ENCODE results near the gene MCF2L2.
"Not testable (repeated sequence)": the region's sequence is repeated elsewhere in the genome, so short reads cannot be mapped to it uniquely, and the experiment has no call there.

Gene MCF2L2

GRCh38 chr3:183261151-183261724 lies 167.2 kb downstream of the MCF2L2 start:
- DNase-seq = no peak

DNA sequence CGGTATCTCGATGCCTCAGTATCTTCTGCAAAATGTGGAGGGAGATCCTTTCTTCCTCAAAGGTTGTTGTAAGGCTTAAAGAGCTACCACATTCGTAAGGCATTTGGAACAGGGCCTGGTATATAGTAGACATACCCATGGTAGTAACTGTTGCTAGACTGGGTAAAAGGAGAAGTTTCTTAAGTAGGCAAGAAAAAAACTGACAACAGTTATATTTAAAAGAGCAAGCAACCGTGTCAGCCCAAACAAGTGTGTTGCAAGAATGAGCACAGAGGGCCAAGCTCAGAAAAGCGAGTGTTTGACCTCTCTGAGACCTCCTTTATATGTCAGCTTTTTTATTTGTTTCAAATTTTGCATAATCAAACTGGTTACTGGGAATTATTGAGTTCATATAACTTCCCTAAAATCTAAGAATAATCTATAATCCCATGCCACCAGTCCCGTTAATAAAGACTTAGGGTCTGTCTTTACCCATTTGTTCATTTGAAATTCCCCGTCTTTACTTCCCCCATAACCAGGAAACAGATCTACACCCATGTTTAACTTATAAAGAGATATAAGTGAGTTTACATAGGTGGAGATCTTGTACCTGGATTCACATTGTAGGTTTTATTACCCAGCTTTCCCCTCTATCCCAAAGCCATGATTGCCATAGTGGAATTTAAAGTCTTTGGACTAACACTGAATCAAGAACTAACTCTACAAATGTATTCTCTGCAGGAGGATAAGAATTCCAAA lies 168.1 kb downstream of the MCF2L2 start:
- no peak for DNase-seq

- DNase-seq = no peak
These were observed 168.8 kb downstream of the MCF2L2 start for GRCh38 chr3:183259621-183260020.

- DNase-seq = no peak
These were observed 169.3 kb downstream of the MCF2L2 start for GRCh38 chr3:183259087-183259486.

DNA sequence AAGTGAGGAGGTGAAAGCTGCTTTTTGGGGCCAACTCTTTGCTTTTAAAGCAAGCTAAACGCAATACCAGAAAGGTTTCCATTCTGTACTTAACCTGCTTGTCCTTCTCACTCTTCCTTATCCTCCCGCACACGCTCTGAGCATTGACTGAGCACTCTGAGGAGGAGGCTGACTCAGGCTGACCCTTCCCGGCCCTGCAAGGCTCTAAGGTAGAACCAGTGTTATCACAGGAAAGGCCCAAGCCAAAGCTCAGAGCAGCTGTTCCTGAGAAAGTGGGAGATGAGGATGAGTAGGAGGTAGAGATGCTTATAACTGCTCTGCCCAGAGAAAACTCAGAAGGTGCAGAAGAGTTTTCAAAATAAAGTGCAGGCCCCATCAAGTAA lies 173.1 kb downstream of the MCF2L2 start:
- peak; percentile 87 for DNase-seq

GRCh38 chr3:183254487-183255347 lies 173.7 kb downstream of the MCF2L2 start:
- DNase-seq = no peak

GRCh38 chr3:183253528-183254486 lies 174.6 kb downstream of the MCF2L2 start:
- peak; percentile 31 for DNase-seq

- DNase-seq = peak; percentile 15
These were observed 175.4 kb downstream of the MCF2L2 start, which contains the start of gene B3GNT5 for GRCh38 chr3:183252973-183253527. Gene B3GNT5, plus strand, starts transcription at chr3:183253253. Its CDS starts 16,546 bp downstream, at chr3:183269799.

DNA sequence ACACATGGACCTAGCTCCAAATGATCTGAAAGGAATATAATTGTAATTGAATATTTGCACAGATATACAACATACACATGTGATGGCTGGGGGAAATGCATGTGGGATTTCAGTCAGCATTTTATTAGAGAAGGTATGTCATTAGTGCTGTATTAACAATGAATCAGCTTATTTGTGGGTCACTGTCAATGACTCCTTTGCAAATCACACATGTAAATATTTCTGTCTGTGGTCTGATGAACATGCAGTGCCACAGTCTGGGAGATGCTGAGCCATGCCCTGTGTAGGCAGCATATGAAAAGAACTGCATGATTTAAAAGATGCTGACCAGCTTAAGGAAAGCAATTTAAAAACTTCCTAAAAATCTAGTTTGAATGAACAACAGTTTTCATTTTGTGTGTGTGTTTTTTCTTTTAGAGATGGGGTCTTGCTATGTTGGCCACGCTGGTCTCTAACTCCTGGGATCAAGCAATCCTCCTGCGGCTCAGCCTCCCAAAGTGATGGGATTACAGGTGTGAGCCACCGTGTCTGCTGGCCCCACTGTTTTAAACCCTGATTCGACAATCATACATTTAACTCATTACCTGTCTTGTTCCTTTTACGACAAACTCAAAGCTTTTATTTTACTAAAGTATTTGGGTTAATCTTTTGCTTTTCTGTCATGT lies 176.2 kb downstream of the MCF2L2 start:
- no peak for DNase-seq

- DNase-seq = no peak
These were observed 179.3 kb downstream of the MCF2L2 start for GRCh38 chr3:183249006-183249718.

DNA sequence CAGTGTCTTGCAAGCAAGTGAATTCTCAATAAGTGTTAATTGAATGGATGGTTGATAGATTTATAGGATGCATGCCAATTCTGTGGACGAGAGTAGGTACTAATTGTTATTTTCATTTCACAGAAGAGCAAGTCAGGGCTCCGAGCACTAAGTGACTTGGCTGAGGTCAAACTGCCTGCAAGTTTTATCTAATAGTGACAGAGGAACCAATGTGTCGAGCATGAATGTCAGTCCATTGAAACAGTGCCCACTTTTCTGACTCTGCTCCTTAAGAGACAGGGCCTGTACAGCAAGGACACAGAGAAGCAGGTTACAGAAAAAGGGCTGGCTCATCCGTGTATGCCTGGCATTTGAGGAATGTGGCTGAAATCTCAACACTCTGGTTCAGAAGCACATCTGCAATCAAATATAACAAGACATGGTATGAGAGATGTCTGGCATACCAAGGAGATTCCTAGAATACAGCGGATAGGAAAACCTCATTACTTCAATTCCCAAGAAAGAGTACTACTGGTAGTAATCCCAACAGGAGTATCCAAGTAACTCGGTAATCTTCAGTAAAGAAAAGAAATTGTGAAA lies 181.3 kb downstream of the MCF2L2 start:
- peak; percentile 80 for DNase-seq

- peak; percentile 16 for DNase-seq
These were observed 183.4 kb downstream of the MCF2L2 start for GRCh38 chr3:183244981-183245476.

DNA sequence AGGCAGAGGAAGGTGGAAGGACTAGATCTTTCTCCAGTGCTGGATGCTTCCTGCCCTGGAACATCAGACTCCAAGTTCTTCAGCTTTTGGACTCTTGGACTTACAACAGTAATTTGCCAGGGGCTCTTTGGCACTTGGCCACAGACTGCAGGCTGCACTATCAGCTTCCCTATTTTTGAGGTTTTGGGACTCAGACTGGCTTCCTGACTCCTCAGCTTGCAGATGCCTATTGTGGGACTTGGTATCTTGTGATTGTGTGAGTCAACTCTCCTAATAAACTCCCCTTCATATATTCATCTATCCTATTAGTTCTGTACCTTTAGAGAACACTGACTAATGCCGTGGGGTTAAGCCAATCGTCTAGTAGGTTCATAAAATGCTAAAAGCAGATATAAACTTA lies 184.2 kb downstream of the MCF2L2 start:
- DNase-seq = peak; percentile 95

DNA sequence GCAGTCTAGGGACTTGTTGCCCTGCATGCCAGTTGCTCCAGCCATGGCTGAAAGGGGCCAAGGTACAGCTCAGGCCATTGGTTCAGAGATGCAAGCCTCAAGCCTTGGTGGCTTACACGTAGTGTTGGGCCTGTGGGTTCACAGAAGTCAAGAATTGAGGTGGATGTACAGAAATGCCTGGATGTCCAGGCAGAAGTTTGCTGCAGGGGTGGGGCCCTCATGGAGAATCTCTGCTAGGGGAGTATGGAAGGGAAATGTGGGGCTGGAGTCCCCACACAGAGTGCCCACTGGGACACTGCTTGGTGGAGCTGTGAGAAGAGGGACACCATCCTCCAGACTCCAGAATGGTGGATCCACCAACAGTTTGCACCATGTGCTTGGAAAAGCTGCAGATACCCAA lies 186.0 kb downstream of the MCF2L2 start:
- no peak for DNase-seq

- DNase-seq = no peak
These were observed 189.4 kb downstream of the MCF2L2 start for GRCh38 chr3:183239046-183239445.

- DNase-seq = no peak
These were observed 194.5 kb downstream of the MCF2L2 start for GRCh38 chr3:183233966-183234365.

DNA sequence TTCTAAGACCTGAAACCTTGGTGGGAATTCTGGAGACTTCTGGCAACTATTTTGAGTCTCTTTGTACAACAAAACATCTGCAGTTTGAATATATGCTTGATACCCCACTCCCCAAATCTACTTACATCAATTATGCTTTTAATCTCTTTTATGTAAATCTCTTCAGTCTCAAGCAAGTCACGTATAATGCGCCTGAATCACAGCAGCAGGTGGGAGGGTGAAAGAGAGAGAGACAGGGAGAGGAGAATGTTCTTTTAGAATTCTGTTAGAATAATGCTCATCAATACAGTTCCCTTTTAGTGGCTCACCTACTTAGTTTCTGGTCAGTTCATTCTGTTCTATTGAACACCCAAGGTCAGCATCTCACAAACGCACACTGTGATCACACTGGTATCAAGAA lies 197.6 kb downstream of the MCF2L2 start:
- no peak for DNase-seq

DNA sequence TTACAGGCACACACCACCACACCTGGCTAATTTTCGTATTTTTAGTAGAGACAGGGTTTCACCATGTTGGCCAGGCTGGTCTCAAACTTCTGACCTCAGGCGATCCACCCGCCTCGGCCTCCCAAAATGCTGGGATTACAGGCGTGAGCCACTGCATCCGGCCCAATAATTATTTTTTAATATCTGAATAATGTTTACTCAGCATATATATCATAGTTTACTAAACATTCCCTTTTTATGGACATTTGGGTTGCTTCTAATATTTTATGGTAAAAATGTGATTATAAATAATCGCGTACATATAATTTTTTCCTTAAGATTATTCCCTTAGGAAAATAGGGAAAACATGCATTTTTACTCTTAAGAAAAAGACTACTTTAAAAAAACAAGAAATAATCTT lies 198.2 kb downstream of the MCF2L2 start:
- not testable (repeated sequence) for DNase-seq

GRCh38 chr3:183229178-183229577 lies 199.2 kb downstream of the MCF2L2 start:
- no peak for DNase-seq

GRCh38 chr3:183227586-183227985 lies 200.8 kb downstream of the MCF2L2 start:
- peak; percentile 28 for DNase-seq
